Epithelial cell of esophagus (primary cell): ENCODE results near the gene PLCH2.

ENCODE experiments used
- DNase-seq: peaks from one replicate; pipeline ENCODE4 v3.0.0; 2010; ENCODE audit warnings: low read depth
- H3K4me3 ChIP-seq: 2 replicates; pipeline ENCODE4 v1.5.1; 2011; ENCODE audit warnings: mild to moderate bottlenecking, low read length, control low read depth
- TF ChIP-seq, protein P1 (sequence below): IDR thresholded peaks from 2 replicates; pipeline ENCODE4 v1.5.1; 2011; ENCODE audit warnings: low read depth, mild to moderate bottlenecking, low read length, control low read depth, inconsistent platforms; ENCODE audit not compliant: insufficient read depth; ENCODE audit errors: missing control alignments

Gene PLCH2

GRCh38 chr1:2488688-2489087, 12.6 kb downstream of the PLCH2 start:
- no peak for DNase-seq
- TF ChIP-seq, protein P1, sequence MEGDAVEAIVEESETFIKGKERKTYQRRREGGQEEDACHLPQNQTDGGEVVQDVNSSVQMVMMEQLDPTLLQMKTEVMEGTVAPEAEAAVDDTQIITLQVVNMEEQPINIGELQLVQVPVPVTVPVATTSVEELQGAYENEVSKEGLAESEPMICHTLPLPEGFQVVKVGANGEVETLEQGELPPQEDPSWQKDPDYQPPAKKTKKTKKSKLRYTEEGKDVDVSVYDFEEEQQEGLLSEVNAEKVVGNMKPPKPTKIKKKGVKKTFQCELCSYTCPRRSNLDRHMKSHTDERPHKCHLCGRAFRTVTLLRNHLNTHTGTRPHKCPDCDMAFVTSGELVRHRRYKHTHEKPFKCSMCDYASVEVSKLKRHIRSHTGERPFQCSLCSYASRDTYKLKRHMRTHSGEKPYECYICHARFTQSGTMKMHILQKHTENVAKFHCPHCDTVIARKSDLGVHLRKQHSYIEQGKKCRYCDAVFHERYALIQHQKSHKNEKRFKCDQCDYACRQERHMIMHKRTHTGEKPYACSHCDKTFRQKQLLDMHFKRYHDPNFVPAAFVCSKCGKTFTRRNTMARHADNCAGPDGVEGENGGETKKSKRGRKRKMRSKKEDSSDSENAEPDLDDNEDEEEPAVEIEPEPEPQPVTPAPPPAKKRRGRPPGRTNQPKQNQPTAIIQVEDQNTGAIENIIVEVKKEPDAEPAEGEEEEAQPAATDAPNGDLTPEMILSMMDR = no peak
- H3K4me3 ChIP-seq = no peak overlapping the region

DNA sequence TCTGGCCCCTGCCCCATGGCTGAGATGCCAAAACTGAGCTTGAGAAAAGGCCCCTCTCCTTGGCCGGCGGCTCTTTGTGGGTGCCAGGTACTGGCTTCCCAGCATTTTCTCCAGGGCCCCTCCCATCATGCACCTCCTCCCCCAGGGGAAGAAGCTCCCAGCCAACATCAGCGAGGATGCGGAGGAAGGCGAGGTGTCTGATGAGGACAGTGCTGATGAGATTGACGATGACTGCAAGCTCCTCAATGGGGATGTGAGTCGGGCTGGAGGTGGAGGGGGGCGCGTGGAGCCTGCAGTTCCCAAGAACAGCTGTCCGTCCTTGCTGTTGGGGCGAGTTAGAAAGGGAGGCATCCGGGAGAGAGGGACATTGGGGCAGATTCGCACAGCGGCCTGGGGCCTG, 13.5 kb downstream of the PLCH2 start:
- DNase-seq = no peak
- no peak overlapping the region for H3K4me3 ChIP-seq
- TF ChIP-seq, protein P1 = no peak

DNA sequence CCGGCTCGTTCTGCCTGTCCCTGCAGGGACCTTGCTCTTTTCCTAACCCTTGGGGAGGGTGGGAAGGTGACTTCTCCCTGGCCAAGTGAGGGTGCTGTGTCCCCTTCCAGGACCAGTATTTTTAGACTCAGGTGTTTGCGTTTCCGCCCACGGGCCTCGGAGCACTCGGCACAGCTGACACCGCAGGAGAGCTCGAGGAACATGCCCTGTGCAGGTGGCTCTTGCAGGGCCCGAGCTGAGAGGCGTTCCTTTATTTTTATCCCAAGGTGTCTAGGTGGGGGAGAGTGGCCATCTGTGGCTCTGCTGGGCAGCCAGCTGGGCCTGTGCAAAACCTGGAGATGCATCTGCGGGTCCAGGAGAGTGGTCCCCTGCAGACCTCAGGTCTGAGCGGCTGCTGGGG, 16.0 kb downstream of the PLCH2 start:
- no peak for DNase-seq
- H3K4me3 ChIP-seq = no peak overlapping the region
- TF ChIP-seq, protein P1 = no peak

- DNase-seq = no peak
- TF ChIP-seq, protein P1 = no peak
- no peak overlapping the region for H3K4me3 ChIP-seq
Measured at GRCh38 chr1:2493218-2493617, 17.1 kb downstream of the PLCH2 start.

DNA sequence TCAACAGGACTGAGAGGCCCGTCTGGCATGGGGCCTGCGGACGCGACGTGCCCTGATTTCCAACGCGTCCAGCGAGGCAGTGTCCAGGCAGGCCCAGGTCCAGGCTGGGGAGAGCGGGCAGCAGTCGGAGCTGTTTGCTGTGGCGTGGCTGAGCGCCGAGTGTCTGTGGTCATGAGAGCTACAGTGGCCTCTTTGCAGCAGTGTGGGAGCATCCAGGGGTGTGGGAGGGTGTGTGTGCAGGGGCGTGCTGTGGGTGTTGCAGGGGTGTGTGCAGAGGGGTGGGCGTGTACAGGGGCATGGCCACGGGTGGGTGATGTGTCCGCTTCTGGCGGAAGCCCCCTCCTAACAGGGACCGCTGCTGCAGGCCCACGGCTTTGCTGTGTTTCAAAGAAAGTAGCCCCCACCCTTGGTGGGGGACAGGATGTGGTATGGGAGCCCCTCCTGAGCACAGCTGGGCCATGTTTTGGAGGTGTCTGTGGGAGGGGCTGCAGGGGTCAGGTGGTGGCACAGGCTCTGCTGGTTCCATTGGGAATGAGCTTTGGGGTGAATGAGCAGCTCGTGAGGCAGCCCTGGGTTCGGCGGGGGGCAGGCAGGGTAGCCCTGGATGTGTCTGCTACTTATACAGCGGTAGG, 17.7 kb downstream of the PLCH2 start:
- no peak overlapping the region for H3K4me3 ChIP-seq
- TF ChIP-seq, protein P1 = no peak
- no peak for DNase-seq

GRCh38 chr1:2494323-2494693, 18.2 kb downstream of the PLCH2 start:
- TF ChIP-seq, protein P1 = no peak
- peak; percentile 76 for DNase-seq
- H3K4me3 ChIP-seq = no peak overlapping the region

- TF ChIP-seq, protein P1 = no peak
- H3K4me3 ChIP-seq = no peak overlapping the region
- DNase-seq = no peak
Measured at GRCh38 chr1:2495026-2495425, 18.9 kb downstream of the PLCH2 start.
